Measurements from ENCODE around the gene SLC25A43. TPM values are rescaled to one million over a fixed set of nuclear protein-coding genes. Genes with fewer than 3 reads are reported as not detected.

Gene SLC25A43
- total and polyA plus RNA-seq, 9 of the 15 experiments (the other 6 are each of a cell fraction or from before 2014, with no cell fraction given) = 1.3 to 8.4 (median 4.0) TPM

- no peak for TF ChIP-seq PRDM10 (IDR thresholded peaks at IDR 0.05; ENCODE audit: partially characterized antibody)
- no peak for TF ChIP-seq FOXO4 (CRISPR knock-in tag; IDR thresholded peaks at IDR 0.05)
- TF ChIP-seq C11orf30 (IDR thresholded peaks at IDR 0.05; ENCODE audit: low read depth) = no peak
- TF ChIP-seq MCM5 (IDR thresholded peaks at IDR 0.05; ENCODE audit: low read depth) = no peak
- no peak; the same call in 1 of the 2 replicates for TF ChIP-seq USF1 (CRISPR knock-in tag; IDR thresholded peaks at IDR 0.05)
- no peak for TF ChIP-seq ZNF778 (CRISPR knock-in tag; IDR thresholded peaks at IDR 0.05)
- TF ChIP-seq FUS (optimal IDR thresholded peaks at IDR 0.05; ENCODE audit: low read depth, low read length) = no peak
- TF ChIP-seq E2F6 (IDR thresholded peaks at IDR 0.05; ENCODE audit: borderline replicate concordance in 1 of 2, extremely low read depth in 1 of 2, insufficient read depth in 1 of 2, insufficient read length in 1 of 2, low read depth in 1 of 2, low read length in 1 of 2, poor library complexity in 1 of 2, severe bottlenecking in 1 of 2) = no peak
- 0 out of 2 replicates have a peak, but pooled peaks have one; percentile 18 for TF ChIP-seq JUN (IDR thresholded peaks at IDR 0.05; ENCODE audit: borderline replicate concordance, low read depth, low read length)
- TF ChIP-seq JUN (CRISPR knock-in tag; IDR thresholded peaks at IDR 0.05; ENCODE audit: borderline replicate concordance) = no peak
Observed at GRCh38 chrX:119477812-119478232, 78.7 kb downstream of the SLC25A43 start (continued).
